OCI-LY1 (cell line): Measurements from ENCODE around the gene COL8A1.

ENCODE experiments used
- CTCF ChIP-seq: fragments of 200-600 bp; sonication (generic), shearing (Covaris generic); IDR thresholded peaks from 2 replicates; pipeline ENCODE4 v1.5.1; 2017; ENCODE audit warnings: mild to moderate bottlenecking, antibody characterized with exemption, low read length, moderate library complexity, mixed read lengths
- EZH2 ChIP-seq: fragments of 200-600 bp; sonication (generic), shearing (Covaris generic); IDR thresholded peaks from 2 replicates; pipeline ENCODE4 v1.8.0; 2017; ENCODE audit warnings: borderline replicate concordance, mixed run types, mild to moderate bottlenecking, antibody characterized with exemption, low read length, moderate library complexity, mixed read lengths

- no peak for TF ChIP-seq CTCF
- no peak for TF ChIP-seq EZH2
Measured at GRCh38 chr3:99809565-99809964, 171.2 kb downstream of the COL8A1 start.
